GM18870 (cell line): ENCODE data around the gene PELI2.
"Not testable (repeated sequence)": the region's sequence is repeated elsewhere in the genome, so short reads cannot be mapped to it uniquely, and the experiment has no call there.

Source experiments
- ATAC-seq: cut with Tn5 transposase; IDR thresholded peaks from one replicate; pipeline ENCODE4 v1.9.1; 2021; ENCODE audit warnings: moderate library complexity; ENCODE audit not compliant: unreplicated experiment

The PELI2 gene

GRCh38 chr14:56142314-56142713 is 24.1 kb downstream of the PELI2 start:
- ATAC-seq, result no peak

DNA sequence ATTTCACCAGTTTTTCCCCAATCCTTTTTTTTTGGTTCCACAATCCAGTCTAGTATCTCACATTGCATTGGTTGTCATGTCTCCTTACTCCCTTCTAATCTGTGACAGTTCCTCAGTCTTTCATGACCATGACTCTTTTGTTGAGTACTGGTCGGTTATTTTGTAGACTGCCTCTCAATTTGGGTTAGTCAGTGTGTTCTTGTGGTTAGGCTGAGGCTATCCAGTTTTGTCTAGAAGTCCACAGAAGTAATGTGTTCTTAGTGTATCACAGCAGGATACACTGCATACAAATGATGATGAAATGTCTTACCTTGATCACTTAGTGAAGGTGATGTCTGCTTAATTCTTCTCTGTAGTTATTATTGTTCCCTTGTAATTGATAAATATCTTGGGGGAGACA is 24.8 kb downstream of the PELI2 start:
- no peak for ATAC-seq

GRCh38 chr14:56144176-56144575 is 26.0 kb downstream of the PELI2 start:
- ATAC-seq, result no peak

- no peak for ATAC-seq
These were observed 27.1 kb downstream of the PELI2 start for GRCh38 chr14:56145181-56145769.

DNA sequence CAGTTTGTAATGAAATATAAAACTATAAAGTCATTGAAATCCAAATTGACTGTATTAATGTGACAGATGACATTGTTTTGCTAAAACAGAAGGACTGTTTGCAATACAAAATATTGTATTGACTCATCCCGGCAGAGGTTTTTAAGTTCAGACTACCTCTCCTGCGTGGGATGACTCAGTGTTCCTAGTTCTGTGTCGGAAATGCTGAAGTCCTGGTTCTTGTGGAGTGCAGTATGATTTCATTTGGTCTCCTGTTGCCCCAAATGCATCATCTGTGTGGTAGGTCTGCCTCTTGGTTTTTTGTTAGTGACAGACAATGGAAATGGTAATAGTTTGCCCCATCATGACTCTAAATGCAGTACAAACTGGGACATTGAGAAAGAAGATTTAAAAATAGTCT is 27.8 kb downstream of the PELI2 start:
- ATAC-seq, result no peak

DNA sequence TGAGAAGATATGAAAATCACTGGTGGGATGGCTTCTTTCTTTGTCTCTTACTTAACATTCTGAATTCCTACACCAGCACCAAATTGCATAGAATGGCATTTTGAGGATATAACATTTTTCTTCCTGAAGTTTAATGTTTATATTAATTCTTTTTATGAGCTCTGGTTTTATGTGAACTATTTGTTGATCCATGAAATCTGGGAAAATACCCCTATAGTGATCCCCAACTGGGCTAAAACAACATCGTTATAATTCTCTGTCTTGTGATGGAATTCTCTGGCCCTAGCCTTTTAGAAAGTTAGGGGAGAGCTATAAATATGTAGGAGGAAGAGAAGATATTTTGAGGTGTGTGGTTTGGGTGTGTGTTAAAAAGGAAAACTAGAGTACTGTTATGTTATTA is 29.2 kb downstream of the PELI2 start:
- no peak for ATAC-seq

- no peak for ATAC-seq
These were observed 30.0 kb downstream of the PELI2 start for GRCh38 chr14:56147986-56148901.

DNA sequence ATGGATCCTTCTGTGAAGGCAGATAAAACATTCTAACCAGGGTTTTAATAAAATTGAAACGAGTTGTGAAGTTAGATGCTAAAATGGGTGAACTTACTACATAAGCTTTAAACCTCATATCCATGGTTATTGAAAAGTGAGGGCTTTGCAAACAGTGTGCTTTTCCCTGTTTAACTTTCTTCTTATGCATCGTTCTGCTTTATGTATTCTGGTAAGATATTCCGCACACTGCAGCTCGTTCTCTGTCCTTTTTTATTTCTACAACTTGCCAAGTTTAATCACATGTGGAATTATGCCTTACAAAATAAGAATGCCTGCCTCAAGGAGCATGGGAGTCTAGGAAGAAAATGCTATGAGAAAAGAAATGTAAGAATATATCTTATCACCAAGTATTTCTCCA is 30.9 kb downstream of the PELI2 start:
- ATAC-seq, result no peak

- no peak for ATAC-seq
These were observed 31.8 kb downstream of the PELI2 start for GRCh38 chr14:56149995-56150394.

DNA sequence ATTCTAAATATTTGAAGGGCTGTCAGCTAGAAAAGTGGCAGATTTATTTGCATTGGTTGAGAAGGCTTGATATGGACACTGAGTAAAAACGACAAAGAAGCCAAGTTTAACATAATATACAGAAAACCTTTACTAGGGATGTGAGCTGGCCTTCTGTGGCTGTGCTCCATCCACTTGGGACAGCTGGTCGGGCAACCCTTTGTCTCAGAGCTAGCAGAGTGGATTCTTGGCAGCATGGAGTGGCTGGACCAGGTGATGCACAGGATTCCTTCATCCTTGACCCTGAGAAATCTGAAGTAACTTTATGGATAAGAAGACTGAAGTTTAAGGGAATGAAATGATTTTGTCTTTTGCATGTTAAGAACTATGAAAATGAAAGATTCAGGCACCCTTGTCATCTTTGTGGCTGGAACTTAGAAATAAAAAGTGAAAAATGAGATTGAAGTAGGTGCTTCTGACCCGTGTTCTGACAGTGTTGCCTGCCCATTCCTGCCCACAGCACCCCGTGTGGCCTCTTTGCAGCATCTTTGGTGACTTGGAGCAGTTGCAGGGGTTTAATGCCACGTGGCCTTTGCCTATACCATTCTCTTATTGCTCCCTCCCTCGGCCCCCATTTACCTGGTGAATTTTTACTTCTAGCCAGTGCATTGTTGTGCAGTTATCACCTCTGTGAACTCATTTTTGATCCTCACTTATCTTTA is 32.6 kb downstream of the PELI2 start:
- ATAC-seq, result no peak

GRCh38 chr14:56152221-56152620 is 34.0 kb downstream of the PELI2 start:
- no peak for ATAC-seq

GRCh38 chr14:56153267-56153666 is 35.1 kb downstream of the PELI2 start:
- no peak for ATAC-seq

DNA sequence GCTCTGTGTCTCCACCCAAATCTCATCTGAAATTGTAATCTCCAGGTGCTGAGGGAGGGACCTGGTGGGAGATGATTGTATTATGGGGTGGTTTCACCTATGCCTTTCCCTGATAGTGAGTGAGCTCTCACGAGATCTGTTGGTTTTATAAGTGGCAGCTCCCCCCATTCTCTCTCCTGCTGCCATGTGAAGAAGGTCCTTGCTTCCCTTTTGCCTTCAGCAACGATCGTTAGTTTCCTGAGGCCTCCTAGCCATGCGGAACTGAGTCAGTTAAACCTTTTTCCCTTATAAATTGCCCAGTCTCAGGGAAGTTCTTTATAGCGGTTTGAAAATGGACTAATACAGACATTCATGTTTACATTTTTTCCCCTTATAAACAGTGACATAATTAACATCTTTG is 36.1 kb downstream of the PELI2 start:
- ATAC-seq, result no peak

GRCh38 chr14:56156096-56156495 is 37.9 kb downstream of the PELI2 start:
- ATAC-seq, result no peak

DNA sequence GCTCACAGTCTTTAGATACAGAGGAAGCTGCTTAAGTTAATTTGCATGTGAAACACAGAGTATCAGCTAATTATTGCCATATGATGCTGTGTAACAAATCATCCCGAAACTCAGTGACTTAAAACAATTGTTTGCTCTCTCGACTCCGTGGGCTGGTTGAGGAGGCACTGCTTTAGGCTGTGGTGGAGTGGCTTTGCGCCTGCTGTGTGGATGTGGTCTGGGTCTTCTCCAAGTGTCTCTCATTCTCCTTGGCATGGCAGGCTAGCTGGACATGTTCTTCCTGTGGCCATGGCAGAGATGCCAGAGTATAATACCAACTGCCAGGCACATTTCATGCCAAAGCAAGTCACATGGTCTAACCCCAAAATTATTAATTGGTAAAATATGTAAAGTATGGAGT is 40.9 kb downstream of the PELI2 start:
- no peak for ATAC-seq

DNA sequence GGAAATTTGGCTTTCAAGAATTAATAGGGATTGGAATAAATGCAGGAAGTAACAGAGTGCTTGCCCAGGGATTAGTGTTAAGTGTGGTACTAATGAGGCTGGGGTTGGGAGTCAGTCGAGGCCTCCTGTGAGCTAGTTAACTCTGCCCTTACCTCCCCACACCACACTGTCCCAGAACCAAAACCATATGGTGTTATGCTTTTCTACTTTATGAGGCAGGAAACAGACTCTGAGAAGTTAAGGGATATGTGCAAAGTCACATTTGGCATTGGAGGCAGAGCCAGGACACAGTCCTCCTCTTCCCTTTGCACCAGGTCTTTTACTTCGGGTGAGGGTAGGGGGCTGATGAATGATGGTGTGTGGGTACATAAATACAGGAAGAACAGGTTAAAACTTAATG is 41.9 kb downstream of the PELI2 start:
- ATAC-seq, result no peak

DNA sequence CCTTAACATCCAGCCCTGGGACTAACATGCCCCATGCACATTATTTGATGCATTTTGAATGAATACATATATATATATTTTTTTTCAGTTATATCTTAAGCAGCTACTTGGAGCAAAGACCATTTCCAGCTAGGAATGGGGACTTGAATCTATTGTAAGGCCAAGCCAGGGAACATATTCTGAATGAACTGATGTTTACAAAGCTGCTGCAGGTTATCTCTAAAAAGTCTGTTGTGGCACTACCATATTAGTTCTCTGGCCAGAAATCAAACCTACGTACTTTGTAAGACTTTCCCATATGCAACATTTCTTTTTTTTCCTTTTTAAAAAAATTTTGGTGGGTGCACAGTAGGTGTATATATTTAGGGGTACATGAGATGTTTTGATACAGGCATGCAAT is 43.4 kb downstream of the PELI2 start:
- ATAC-seq, result no peak

DNA sequence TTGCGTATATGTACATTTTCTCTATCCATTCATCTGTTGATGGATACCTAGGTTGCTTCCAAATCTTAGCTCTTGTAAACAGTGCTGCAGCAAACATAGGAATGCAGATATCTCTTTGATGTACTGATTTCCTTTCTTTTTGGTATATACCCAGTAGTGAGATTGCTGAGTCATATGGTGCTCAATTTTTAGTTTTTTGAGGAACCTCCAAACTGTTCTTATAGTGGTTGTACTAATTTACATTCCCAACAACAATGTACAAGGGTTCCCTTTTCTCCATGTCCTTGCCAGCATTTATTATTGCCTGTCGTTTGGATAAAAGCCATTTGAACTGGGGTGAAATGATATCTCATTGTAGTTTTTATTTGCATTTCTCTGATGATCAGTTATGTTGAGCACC is 44.3 kb downstream of the PELI2 start:
- no peak for ATAC-seq

GRCh38 chr14:56166579-56166978 is 48.4 kb downstream of the PELI2 start:
- not testable (repeated sequence) for ATAC-seq

- no peak for ATAC-seq
These were observed 49.9 kb downstream of the PELI2 start for GRCh38 chr14:56168007-56168616.

DNA sequence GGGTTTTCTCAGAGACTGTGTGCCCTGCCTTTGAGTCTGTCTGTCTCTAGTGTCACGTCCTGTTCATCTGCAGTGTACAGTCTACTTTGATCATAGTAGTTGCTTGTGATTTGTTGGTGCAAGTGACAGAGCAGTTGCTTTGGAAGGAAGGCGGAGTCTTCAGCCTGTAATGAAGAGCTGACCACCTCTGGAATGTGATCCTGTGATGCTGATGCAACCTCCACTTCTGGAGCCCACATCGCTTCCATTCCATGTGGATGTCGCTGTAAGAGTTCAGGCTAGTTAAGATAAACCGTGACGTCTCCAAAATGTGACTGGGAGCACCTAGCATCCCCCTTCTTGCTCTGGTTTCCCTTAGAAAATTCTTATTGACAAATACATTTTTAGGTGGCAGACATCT is 51.8 kb downstream of the PELI2 start:
- ATAC-seq, result no peak
